ENCODE data around the gene PRUNE1.

DNA sequence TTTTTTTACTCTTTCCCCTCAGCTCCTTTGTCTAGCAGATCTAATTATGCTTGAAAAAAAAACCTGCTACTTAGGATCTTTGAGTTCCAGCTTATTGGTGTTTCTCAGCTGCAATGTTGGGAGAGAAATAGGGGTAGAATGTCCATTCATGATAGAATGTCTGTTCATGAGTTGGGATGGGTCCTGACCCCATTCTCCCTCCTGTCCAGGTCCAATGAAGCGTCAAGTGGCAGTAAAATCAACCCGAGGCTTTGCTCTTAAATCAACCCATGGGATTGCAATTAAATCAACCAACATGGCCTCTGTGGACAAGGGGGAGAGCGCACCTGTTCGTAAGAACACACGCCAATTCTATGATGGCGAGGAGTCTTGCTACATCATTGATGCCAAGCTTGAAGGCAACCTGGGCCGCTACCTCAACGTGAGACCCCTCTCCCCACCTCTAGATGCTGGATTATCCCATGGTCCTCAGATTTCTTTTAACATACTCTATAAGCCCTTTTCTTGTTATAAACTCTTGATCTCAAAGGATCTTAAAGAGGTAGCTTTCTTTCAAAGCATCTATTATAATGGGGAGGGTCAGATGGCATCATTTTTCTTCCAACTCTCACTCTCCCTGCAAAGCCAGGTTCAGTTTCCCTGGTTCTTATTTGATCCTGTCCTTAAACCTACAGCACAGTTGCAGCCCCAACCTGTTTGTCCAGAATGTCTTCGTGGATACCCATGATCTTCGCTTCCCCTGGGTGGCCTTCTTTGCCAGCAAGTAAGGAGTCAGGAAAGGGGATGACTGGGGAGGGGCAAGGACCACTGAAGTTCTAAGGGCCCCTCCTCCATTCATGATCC lies 44.7 kb upstream of the PRUNE1 start:
- TF ChIP-seq, protein P1, sequence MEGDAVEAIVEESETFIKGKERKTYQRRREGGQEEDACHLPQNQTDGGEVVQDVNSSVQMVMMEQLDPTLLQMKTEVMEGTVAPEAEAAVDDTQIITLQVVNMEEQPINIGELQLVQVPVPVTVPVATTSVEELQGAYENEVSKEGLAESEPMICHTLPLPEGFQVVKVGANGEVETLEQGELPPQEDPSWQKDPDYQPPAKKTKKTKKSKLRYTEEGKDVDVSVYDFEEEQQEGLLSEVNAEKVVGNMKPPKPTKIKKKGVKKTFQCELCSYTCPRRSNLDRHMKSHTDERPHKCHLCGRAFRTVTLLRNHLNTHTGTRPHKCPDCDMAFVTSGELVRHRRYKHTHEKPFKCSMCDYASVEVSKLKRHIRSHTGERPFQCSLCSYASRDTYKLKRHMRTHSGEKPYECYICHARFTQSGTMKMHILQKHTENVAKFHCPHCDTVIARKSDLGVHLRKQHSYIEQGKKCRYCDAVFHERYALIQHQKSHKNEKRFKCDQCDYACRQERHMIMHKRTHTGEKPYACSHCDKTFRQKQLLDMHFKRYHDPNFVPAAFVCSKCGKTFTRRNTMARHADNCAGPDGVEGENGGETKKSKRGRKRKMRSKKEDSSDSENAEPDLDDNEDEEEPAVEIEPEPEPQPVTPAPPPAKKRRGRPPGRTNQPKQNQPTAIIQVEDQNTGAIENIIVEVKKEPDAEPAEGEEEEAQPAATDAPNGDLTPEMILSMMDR (IDR thresholded peaks at IDR 0.05): no peak
- TF ChIP-seq POLR2AphosphoS5 (IDR thresholded peaks at IDR 0.05) (no peak), POLR2A (IDR thresholded peaks at IDR 0.05) (no peak)
